ENCODE measurements around the gene SLC22A8.
A peak's percentile ranks its signal among the peaks of the same experiment; 100 is the strongest.

The SLC22A8 gene

GRCh38 chr11:62980133-62980760 is 35.4 kb downstream of the SLC22A8 start:
- H3K4me3 ChIP-seq (ENCODE audit: low read depth, low read length) = no peak overlapping the region
- DNase-seq (ENCODE audit: low read depth) = no peak
- no peak for TF ChIP-seq CTCF (IDR thresholded peaks at IDR 0.05; ENCODE audit: insufficient read depth, low read depth, low read length, missing control alignments)

GRCh38 chr11:62976109-62976508 is 39.5 kb downstream of the SLC22A8 start:
- no peak overlapping the region for H3K4me3 ChIP-seq (ENCODE audit: low read depth, low read length)
- TF ChIP-seq CTCF (IDR thresholded peaks at IDR 0.05; ENCODE audit: insufficient read depth, low read depth, low read length, missing control alignments) = no peak
- peak; percentile 8 for DNase-seq (ENCODE audit: low read depth)

GRCh38 chr11:62974848-62975522 is 40.7 kb downstream of the SLC22A8 start:
- peak; percentile 11 for DNase-seq (ENCODE audit: low read depth)
- no peak overlapping the region for H3K4me3 ChIP-seq (ENCODE audit: low read depth, low read length)
- peak; percentile 47 for TF ChIP-seq CTCF (IDR thresholded peaks at IDR 0.05; ENCODE audit: insufficient read depth, low read depth, low read length, missing control alignments)

- no peak overlapping the region for H3K4me3 ChIP-seq (ENCODE audit: low read depth, low read length)
- DNase-seq (ENCODE audit: low read depth) = no peak
- TF ChIP-seq CTCF (IDR thresholded peaks at IDR 0.05; ENCODE audit: insufficient read depth, low read depth, low read length, missing control alignments) = no peak
Measured at GRCh38 chr11:62965574-62965973, 50.1 kb downstream of the SLC22A8 start.

GRCh38 chr11:62962391-62962790 is 53.2 kb downstream of the SLC22A8 start:
- no peak for TF ChIP-seq CTCF (IDR thresholded peaks at IDR 0.05; ENCODE audit: insufficient read depth, low read depth, low read length, missing control alignments)
- H3K4me3 ChIP-seq (ENCODE audit: low read depth, low read length) = no peak overlapping the region
- DNase-seq (ENCODE audit: low read depth) = no peak

- H3K4me3 ChIP-seq (ENCODE audit: low read depth, low read length) = no peak overlapping the region
- DNase-seq (ENCODE audit: low read depth) = no peak
- TF ChIP-seq CTCF (IDR thresholded peaks at IDR 0.05; ENCODE audit: insufficient read depth, low read depth, low read length, missing control alignments) = no peak
Measured at GRCh38 chr11:62961017-62961570, 54.5 kb downstream of the SLC22A8 start.
